Thymus (tissue), 11 donors: Measurements from ENCODE around the gene XKR3. TPM values are rescaled to one million over a fixed set of nuclear protein-coding genes. Genes with fewer than 3 reads are reported as not detected.
"Not testable (repeated sequence)": the region's sequence is repeated elsewhere in the genome, so short reads cannot be mapped to it uniquely, and the experiment has no call there.

Source experiments
- DNase-seq, 9 donors: peaks; one replicate each; pipeline ENCODE4 v3.0.0-alpha.2; 2013; ENCODE audit warnings: low spot score in 9 of 9, low read depth in 6 of 9, missing footprints in 1 of 9
- H3K27ac ChIP-seq, 2 donors: one replicate each; pipeline ENCODE4 v1.5.1; 2013; ENCODE audit warnings: control low read depth in 1 of 2, low read depth in 1 of 2, low read length in 1 of 2, mild to moderate bottlenecking in 1 of 2, moderate library complexity in 1 of 2
- H3K27me3 ChIP-seq, 2 donors: one replicate each; pipeline ENCODE4 v1.5.1; 2013; ENCODE audit warnings: low read length in 1 of 2; ENCODE audit not compliant: control insufficient read depth in 2 of 2, insufficient read depth in 1 of 2
- H3K36me3 ChIP-seq, 2 donors: one replicate each; pipeline ENCODE4 v1.5.1; 2013; ENCODE audit warnings: low read length in 1 of 2, mild to moderate bottlenecking in 1 of 2, moderate library complexity in 1 of 2; ENCODE audit not compliant: control insufficient read depth in 2 of 2, insufficient read depth in 2 of 2
- H3K4me1 ChIP-seq, 2 donors: one replicate each; pipeline ENCODE4 v1.5.1; 2013; ENCODE audit warnings: low read length in 2 of 2; ENCODE audit not compliant: control insufficient read depth in 2 of 2, insufficient read depth in 2 of 2
- H3K4me3 ChIP-seq, 2 donors: one replicate each; pipeline ENCODE4 v1.5.1; 2013; ENCODE audit warnings: low read length in 2 of 2, control low read depth in 1 of 2, mild to moderate bottlenecking in 1 of 2
- H3K9me3 ChIP-seq, 2 donors: one replicate each; pipeline ENCODE4 v1.5.1; 2013; ENCODE audit warnings: low read length in 1 of 2, mild to moderate bottlenecking in 1 of 2; ENCODE audit not compliant: control insufficient read depth in 2 of 2, insufficient read depth in 1 of 2
- WGBS: extraction: QIAGEN DNeasy Blood & Tissue Kit; methylation state at CpG from one replicate; pipeline ENCODE4 v1.1.7; 2013; 5-methylcytosine and 5-hydroxymethylcytosine counted together
- polyA plus RNA-seq: library from polyadenylated mRNA; stranded (reverse); fragments of 200-250 nt; gene quantifications from one replicate; pipeline ENCODE4 v1.2.3, GENCODE V29; 2013
- total RNA-seq: library from RNA; stranded (reverse); fragments of 120-200 nt; gene quantifications from one replicate; pipeline ENCODE4 v1.2.4, GENCODE V29; 2013
- donor health status: healthy.

XKR3 gene
- total and polyA plus RNA-seq, 2 donors, result 0.05 to 0.16 TPM

DNA sequence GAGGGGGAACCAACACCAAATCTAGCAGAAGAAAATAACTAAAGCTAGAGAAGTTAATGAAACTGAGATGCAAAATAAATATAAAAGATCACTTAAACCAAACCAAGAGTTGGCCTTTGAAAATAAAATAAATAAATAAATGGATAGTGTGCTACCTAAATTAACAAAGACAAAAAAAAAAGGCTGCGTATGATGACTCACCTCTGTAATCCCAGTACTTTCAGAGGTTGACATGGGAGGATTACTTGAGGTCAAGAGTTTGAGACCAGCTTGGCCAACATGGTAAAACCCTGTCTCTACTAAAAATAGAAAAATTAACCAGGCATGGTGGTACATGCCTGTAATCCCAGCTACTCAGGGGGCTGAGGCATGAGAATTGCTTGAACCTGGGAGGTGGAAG is 29.7 kb downstream of the XKR3 start:
- not testable (repeated sequence) for H3K36me3 ChIP-seq, H3K27ac ChIP-seq, H3K27me3 ChIP-seq, H3K4me3 ChIP-seq, DNase-seq, H3K9me3 ChIP-seq, H3K4me1 ChIP-seq
- WGBS, result 99% methylated on average over 1 of the region's 1 CpG

DNA sequence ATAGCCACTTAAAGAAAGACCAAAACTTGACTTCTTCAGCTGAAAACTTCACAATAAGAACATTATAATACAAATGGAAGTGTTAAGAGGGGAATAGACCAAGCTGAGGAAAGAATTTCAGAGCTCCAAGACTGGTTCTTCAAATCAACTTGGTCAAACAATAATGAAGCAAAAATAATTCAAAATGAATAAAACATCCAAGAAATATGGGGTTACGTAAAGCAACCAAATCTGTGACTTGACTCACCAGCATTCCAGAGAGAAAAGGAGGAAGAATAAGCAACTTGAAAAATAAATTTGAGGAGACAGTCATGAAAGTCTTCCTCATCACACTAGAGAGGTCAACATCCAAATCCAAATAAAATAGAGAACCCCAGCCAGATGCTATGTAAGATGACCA is 31.4 kb downstream of the XKR3 start:
- no peaks in the 10 kb centered on the region for H3K4me1 ChIP-seq
- H3K27me3 ChIP-seq, result no peaks in the 10 kb centered on the region
- DNase-seq, result no peak
- no peaks in the 10 kb centered on the region for H3K9me3 ChIP-seq
- WGBS, result 100% methylated on average over 1 of the region's 1 CpG
- H3K27ac ChIP-seq, result no peak overlapping the region
- no peak overlapping the region for H3K4me3 ChIP-seq
- H3K36me3 ChIP-seq, result no peaks in the 10 kb centered on the region

DNA sequence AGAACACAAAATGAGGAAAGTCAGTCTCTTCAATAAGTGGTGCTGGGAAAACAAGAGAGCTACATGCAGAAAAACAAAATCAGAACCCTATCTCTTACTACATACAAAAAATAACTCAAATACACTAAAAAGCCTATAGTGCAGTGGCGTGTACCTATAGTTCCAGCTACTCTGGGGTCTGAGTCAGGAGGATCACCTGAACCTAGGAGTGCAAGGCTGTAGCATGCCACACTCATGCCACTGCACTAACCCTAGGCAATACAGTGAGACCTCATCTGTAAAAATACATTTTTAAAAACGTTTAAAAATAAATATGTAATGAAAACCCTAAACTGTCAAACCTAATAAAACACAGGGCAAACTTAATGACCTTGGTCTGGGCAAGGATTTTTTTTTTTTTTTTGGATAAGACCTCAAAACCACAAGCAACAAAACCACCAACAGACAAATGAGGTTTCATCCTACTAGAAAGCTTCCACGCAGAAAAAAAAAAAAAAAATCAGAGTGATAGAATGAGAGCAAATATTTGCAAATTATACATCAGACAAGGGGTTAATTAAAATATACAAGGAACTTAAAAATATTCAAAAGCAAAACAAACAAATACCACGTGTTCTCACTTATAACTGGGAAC is 35.2 kb downstream of the XKR3 start:
- 13% methylated on average over 4 of the region's 4 CpGs for WGBS
- DNase-seq, result no peak
- no peaks in the 10 kb centered on the region for H3K27me3 ChIP-seq

DNA sequence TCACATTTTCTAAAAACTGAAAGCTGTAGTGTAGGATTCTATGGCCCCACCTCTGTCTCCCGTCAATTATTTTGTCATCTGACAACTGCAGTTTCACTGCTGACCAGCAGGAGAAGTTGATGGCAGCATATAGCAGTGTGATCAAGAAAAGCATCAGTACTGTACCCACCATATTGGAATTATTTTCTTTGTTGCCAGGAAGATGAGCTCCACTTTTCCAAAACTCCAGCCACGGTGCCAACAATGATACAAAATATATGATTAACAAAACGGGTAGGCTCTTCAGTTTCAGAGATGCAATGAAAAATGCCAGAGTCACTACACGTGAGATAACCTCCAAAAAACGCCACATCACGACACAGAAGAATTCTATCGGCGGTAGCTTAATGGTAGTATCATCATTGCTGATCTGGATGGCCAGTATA is 41.3 kb downstream of the XKR3 start:
- Histone ChIP-seq H3K4me1 (no peaks in the 10 kb centered on the region), H3K9me3 (no peaks in the 10 kb centered on the region)
- WGBS, result 89% methylated on average over 8 of the region's 8 CpGs

More for the DNA sequence above, 35.2 kb downstream of the XKR3 start:
- H3K27ac ChIP-seq, result no peak overlapping the region
- no peak overlapping the region for H3K4me3 ChIP-seq
- no peaks in the 10 kb centered on the region for H3K36me3 ChIP-seq
- no peaks in the 10 kb centered on the region for H3K9me3 ChIP-seq
- H3K4me1 ChIP-seq, result no peaks in the 10 kb centered on the region

DNA sequence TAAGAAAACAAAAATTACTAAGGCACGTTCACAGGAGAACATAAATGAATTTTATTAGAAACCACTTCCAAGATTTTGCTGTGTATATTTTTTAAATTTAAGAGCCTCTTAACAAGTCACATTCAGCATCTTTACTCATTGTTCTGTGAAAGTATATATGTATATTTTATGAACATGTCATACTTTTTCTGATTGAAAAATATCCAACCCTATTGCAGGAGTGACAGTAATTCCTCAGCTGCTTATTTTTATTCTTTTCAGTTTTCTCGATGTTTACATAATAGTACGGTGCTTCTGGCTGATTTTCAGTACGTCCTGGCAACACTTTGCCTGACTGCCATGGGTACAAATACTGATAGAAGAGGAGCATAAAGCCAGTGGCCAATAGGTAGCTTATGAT is 41.8 kb downstream of the XKR3 start:
- no peak overlapping the region for H3K4me3 ChIP-seq
- H3K4me1 ChIP-seq, result no peaks in the 10 kb centered on the region
- no peaks in the 10 kb centered on the region for H3K9me3 ChIP-seq
- no peaks in the 10 kb centered on the region for H3K36me3 ChIP-seq
- DNase-seq, result no peak
- 95% methylated on average over 4 of the region's 4 CpGs for WGBS
- no peaks in the 10 kb centered on the region for H3K27me3 ChIP-seq
- H3K27ac ChIP-seq, result no peak overlapping the region

More for the DNA sequence above, 41.3 kb downstream of the XKR3 start:
- DNase-seq, result peak in 1 of 9 donors; percentile 2
- H3K4me3 ChIP-seq, result no peak overlapping the region
- H3K27ac ChIP-seq, result no peak overlapping the region
- no peaks in the 10 kb centered on the region for H3K36me3 ChIP-seq
- no peaks in the 10 kb centered on the region for H3K27me3 ChIP-seq

DNA sequence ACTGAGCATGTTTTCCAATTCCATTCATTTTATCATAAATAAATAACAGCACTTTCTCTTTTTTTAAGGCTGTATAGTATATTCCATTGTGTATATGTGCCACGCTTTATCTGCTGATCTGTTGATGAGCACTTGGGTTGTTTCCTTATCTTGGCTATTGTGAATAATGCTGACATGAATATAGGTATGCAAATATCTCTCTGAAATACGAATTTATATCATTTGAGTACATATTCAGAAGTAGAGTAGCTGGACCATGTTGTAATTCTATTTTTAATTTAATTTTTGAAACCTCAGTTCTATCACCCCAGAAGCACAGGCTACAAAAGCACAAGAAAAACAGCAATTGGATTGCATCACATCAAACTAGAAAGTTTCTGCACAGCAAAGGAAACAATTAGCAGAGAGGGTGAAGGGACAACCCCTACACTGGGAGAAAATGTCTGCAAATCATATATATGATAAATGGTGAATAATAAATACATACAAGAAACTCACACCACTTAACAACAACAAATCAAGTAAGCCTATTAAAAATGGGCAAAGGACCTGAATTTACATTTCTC is 43.4 kb downstream of the XKR3 start:
- no peaks in the 10 kb centered on the region for H3K36me3 ChIP-seq
- 85% methylated on average over 2 of the region's 2 CpGs for WGBS
- no peaks in the 10 kb centered on the region for H3K9me3 ChIP-seq
- no peak overlapping the region for H3K27ac ChIP-seq
- DNase-seq, result no peak
- no peaks in the 10 kb centered on the region for H3K27me3 ChIP-seq
- no peaks in the 10 kb centered on the region for H3K4me1 ChIP-seq
- H3K4me3 ChIP-seq, result no peak overlapping the region

DNA sequence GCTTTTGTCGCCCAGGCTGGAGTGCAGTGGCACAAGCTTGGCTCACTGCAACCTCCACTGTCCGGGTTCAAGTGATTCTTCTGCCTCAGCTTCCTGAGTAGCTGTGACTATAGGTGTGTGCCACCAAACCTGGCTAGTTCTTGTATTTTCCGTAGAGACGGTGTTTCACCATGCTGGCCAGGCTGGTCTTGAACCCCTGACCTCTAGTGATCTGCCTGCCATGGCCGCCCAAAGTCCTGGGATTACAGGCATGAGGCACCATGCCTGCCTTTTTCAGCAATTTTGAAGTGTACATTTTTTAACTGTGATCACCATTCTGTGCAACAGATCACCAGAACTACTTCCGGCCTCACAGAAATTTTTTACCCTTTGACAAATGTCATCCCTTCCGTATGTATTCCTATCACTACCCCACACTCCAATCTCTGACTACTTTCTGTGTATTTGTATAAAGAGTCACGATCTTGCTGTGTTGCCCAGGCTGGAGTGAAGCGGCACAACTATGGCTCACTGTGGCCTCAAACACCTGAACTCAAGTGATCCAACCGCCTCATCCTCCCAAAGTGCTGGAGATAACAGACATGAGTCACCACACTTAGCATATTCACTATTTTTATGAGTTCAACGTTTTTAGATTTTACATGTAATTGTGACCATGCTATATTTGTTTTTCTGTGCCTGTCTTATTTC is 44.0 kb downstream of the XKR3 start:
- Histone ChIP-seq H3K4me3 (no peak overlapping the region), H3K27me3 (no peaks in the 10 kb centered on the region), H3K36me3 (no peaks in the 10 kb centered on the region), H3K4me1 (no peaks in the 10 kb centered on the region), H3K9me3 (no peaks in the 10 kb centered on the region), H3K27ac (no peak overlapping the region)
- no peak for DNase-seq
- 93% methylated on average over 11 of the region's 11 CpGs for WGBS

DNA sequence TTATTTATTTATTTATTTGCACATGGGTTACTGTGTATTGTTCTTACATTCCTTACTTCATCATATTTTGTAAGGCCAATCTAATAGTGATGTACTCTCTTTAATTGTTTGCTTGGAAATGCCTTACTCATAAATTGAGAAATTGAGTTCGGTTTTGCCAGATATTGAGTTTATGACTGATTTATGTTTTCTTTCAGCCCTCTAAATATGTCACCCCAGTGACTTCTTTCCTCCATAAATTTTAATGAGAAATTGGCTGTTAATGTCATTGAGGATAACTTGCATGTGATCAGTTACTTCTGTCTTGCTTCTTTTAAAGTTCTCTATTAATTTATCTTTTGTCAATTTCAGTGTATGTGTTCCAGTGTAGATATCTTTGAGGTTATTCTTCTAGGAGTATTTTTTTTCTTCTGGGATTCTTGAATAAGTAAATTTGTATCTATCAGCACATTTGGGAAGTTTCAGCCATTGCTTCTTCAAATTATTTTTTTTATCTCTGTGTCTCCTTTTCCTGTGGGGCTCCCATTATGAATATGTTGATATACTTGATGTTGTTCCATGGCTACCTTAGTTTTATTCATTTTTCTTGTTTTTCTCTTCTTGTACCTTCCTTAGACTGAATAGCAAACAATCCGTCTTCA is 47.8 kb downstream of the XKR3 start:
- Histone ChIP-seq H3K4me3 (no peak overlapping the region), H3K4me1 (no peaks in the 10 kb centered on the region), H3K27ac (no peak overlapping the region), H3K9me3 (no peaks in the 10 kb centered on the region), H3K36me3 (no peaks in the 10 kb centered on the region), H3K27me3 (no peaks in the 10 kb centered on the region)
- DNase-seq, result no peak
- 74% methylated on average over 2 of the region's 2 CpGs for WGBS

DNA sequence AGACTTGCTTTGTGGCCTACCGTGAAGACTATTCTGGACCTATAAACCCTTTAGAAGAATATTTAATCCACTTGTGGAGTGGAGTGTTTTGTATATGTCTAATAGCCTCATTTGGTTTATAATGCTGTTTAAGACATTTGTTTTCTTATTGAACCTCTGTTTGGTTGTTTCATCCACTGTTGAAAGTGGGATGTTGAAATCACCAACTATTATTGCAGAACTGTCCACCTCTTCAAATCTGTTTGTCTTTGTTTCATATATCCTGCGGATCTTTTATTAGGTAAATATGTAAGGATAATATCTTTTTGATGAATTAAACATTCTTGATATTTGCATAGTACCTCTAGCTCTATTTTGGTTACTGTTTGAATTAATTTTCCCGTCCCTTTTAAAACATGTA is 49.1 kb downstream of the XKR3 start:
- Histone ChIP-seq H3K36me3 (no peaks in the 10 kb centered on the region), H3K4me1 (no peaks in the 10 kb centered on the region), H3K27me3 (no peaks in the 10 kb centered on the region), H3K27ac (no peak overlapping the region), H3K9me3 (no peaks in the 10 kb centered on the region), H3K4me3 (no peak overlapping the region)
- WGBS, result 97% methylated on average over 3 of the region's 3 CpGs
- DNase-seq, result no peak
